22Rv1 (cell line): ENCODE data around the gene ETFB.

ENCODE experiments used
- CTCF ChIP-seq: fragments of 450-650 bp; IDR thresholded peaks from 2 replicates; pipeline ENCODE4 v1.5.1; 2017; ENCODE audit warnings: mild to moderate bottlenecking
- ZFX ChIP-seq: fragments of 450-650 bp; IDR thresholded peaks from 2 replicates; pipeline ENCODE4 v1.6.1; 2017; ENCODE audit warnings: antibody characterized with exemption, borderline replicate concordance

DNA sequence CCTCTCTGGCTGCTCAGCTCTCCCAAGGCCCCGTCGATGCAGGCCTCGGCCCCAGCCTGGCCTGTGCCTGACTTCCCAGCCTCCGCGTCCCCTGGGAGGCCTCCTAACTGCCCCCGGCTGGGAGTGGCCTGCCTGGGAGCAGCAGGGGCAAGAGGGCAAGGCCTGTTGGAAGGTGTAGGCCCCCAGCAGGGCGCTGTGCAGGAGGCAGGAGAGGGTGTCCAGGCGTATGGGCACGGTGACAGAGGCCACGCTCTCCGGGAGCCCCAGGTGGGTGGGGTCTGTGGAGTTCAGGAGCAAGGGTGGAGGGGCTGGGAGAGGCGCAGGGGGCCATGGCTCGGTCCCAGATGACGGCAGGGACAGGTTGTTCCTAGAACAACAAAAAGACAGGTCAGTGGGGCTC, 23.0 kb upstream of the ETFB start:
- TF ChIP-seq CTCF, result no peak
- no peak for TF ChIP-seq ZFX
